Measurements from ENCODE around the gene EFNA5.

Gene EFNA5

DNA sequence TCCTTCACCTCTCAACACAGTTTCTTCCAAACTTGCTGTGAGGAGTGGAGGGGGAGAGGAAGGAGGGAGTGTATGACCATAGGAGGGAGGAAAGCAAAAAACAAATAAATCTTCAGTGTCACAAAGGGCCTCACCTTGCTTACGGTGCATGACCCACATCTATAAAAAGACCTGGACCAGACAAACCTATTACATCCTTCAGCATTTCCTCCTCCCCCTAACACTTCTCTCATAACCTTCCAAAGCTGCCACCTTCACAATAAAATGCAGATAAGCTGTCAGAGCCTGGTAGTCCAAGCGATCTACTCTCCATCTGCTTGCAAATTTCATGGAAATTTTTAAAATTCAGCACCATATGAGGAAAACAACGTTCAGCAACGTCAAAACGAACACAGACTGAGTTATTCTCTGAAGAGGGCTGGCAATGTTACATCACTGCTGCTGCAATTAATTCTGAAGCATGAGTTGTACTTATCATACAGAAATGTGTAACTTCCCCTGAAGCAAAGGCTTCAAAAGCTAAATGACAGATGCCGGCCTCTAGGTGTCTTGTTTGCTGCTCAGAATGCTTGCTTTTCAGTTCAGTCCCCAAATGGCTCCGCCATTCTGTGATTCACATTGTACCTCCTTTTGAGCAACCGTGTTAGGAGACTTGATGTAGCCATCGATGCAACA, 62.9 kb downstream of the EFNA5 start:
- peak in 1 of 2 donors; percentile 10 for DNase-seq (ENCODE audit: low read depth in 2 of 2)
- H3K4me3 ChIP-seq (replicated peaks in 1 of 2; ENCODE audit: low read depth in 2 of 2, low read length in 2 of 2): no peak overlapping the region
- TF ChIP-seq, protein P1, sequence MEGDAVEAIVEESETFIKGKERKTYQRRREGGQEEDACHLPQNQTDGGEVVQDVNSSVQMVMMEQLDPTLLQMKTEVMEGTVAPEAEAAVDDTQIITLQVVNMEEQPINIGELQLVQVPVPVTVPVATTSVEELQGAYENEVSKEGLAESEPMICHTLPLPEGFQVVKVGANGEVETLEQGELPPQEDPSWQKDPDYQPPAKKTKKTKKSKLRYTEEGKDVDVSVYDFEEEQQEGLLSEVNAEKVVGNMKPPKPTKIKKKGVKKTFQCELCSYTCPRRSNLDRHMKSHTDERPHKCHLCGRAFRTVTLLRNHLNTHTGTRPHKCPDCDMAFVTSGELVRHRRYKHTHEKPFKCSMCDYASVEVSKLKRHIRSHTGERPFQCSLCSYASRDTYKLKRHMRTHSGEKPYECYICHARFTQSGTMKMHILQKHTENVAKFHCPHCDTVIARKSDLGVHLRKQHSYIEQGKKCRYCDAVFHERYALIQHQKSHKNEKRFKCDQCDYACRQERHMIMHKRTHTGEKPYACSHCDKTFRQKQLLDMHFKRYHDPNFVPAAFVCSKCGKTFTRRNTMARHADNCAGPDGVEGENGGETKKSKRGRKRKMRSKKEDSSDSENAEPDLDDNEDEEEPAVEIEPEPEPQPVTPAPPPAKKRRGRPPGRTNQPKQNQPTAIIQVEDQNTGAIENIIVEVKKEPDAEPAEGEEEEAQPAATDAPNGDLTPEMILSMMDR (IDR thresholded peaks at IDR 0.05; ENCODE audit: low read depth, low read length): no peak

DNA sequence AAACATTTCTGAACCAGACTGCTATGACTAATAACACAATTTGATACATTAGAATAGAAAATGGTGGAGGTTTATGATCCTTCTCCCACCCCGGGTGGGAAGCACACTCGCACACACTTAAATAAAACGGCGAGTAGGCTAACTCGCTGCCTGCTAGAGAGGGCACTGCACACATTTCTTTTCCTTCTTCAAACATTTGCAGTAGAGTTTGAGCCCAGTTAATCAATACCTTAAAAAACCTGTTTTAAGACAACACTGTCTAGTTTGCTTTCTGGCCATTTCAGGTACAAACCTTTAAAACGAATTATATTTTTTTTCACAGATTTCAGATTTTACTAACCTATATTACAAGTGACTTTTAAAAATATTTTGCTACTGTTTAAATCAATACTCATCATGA, 63.5 kb downstream of the EFNA5 start:
- no peak for DNase-seq (ENCODE audit: low read depth in 2 of 2)
- H3K4me3 ChIP-seq (replicated peaks in 1 of 2; ENCODE audit: low read depth in 2 of 2, low read length in 2 of 2): no peak overlapping the region
- TF ChIP-seq, protein P1 (IDR thresholded peaks at IDR 0.05; ENCODE audit: low read depth, low read length): no peak

DNA sequence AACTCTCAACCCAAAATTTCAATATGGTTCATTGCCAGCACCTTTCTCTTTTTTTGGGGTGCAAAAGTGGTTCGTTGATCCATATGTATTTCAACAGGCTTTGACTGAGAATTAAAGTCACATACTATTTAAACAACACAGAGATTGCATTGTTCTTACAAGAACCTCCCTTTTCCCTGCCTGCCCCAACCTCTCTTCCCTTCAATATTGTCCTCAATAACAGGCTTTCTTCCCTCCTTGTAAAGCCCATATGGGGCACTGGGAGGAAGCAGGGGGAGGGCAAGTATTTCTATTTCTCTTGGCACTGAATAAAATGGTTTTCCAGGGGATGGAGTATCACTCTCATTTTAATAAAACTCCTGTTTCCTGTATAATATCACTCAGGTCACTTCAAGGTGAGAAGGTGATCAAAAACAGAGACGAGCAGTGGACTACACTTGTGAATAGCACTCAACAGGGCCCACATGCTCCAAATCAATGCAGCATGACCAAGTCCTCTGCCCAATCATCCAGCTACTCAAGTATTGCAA, 65.1 kb downstream of the EFNA5 start:
- TF ChIP-seq, protein P1 (IDR thresholded peaks at IDR 0.05; ENCODE audit: low read depth, low read length): no peak
- no peak overlapping the region for H3K4me3 ChIP-seq (replicated peaks in 1 of 2; ENCODE audit: low read depth in 2 of 2, low read length in 2 of 2)
- no peak for DNase-seq (ENCODE audit: low read depth in 2 of 2)

DNA sequence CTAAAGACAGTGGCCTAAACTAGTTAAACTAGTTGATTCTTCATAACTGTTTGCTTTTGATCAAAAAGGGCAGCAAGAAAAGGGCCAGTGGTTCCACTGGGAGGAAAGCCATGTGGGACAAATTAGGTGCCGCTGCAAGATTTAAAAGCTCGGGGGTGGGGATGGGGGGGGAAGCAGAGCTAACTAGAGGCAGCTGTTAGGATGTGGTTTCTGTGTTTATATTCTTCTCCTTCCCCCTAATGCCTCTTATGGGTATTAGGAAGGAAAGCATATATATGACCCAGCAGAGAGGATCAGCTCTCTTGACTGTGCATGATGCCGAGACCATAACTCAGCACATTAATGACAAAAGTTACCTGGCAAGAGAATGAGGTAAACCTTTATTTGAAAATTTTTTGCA, 65.7 kb downstream of the EFNA5 start:
- no peak overlapping the region for H3K4me3 ChIP-seq (replicated peaks in 1 of 2; ENCODE audit: low read depth in 2 of 2, low read length in 2 of 2)
- TF ChIP-seq, protein P1 (IDR thresholded peaks at IDR 0.05; ENCODE audit: low read depth, low read length): no peak
- DNase-seq (ENCODE audit: low read depth in 2 of 2): no peak

DNA sequence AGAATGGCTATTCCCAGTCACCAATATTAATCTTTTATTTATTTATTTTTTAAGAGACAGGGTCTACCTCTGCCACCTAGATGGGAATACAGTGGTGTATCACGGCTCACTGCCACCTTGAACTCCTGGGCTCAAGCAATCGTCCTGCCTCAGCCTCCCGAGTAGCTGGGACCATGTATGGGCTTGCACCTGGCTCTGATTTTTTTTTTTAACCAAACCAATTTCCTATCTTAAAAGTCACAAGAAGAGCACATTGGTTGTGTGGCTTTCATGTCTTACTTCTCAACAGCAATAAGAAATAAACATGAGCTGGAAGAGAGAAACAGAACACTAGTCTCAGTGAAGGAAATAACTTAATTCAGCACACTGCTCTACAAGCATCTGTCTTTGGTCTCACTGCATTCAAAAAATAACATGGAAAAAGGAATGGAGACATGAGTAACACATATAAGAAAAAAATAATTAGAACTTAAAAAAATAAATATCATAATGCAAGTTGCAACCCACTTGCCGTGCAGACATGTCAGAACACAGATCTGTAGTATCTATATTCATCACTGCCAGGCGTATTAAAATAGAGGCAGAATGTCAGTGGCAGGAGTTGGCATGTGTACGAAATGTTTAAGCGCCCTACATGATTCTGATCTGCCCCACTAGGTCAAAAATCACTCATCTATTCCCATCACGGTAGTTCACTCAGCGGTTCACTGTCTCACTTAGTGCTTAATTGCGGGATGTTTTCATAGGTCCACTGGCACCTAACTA, 66.4 kb downstream of the EFNA5 start:
- no peak for DNase-seq (ENCODE audit: low read depth in 2 of 2)
- TF ChIP-seq, protein P1 (IDR thresholded peaks at IDR 0.05; ENCODE audit: low read depth, low read length): no peak
- no peak overlapping the region for H3K4me3 ChIP-seq (replicated peaks in 1 of 2; ENCODE audit: low read depth in 2 of 2, low read length in 2 of 2)

DNA sequence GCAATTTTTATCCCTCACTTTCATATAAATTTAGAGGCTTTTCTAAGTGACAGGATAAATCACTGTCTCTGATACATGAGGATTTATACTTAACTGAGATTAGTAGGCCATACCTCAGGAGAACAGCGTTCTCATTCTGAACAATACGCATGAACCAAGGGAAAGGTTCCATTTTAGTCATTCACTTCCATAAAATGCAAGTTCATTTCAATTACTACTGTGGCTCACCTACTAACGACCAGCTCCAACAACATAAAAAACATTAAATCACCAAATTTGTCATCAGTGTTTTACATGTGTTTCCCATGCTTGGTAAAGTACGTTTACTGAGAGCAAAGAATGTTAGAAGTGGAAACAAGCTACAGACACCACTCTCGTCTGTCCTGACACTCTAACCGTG, 67.4 kb downstream of the EFNA5 start:
- no peak overlapping the region for H3K4me3 ChIP-seq (replicated peaks in 1 of 2; ENCODE audit: low read depth in 2 of 2, low read length in 2 of 2)
- DNase-seq (ENCODE audit: low read depth in 2 of 2): no peak
- TF ChIP-seq, protein P1 (IDR thresholded peaks at IDR 0.05; ENCODE audit: low read depth, low read length): no peak
